GM18502 (cell line): ENCODE measurements around the gene GPRASP1.

ENCODE experiments used
- ATAC-seq: cut with Tn5 transposase; IDR thresholded peaks from one replicate; pipeline ENCODE4 v1.9.1; 2021; ENCODE audit warnings: mild to moderate bottlenecking; ENCODE audit not compliant: unreplicated experiment, poor library complexity

Gene GPRASP1

GRCh38 chrX:102694749-102695148 is 43.5 kb downstream of the GPRASP1 start:
- ATAC-seq: no peak

DNA sequence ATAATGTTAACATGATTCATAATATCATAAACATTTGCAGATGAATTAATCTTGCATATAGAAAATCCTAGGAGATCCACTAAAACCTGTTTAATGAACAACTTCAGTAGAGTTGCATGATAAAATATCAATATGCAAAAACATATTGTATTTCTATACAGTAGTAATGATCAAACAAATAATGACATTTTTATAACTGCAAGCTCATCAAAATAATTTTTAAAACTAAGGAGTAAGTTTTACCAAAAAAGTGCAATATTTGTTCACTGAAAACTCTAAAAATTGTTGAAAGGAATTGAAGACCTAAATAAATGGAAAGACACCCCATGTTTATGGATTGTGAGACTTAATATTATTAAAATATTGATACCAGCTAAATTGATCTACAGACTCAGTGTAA is 45.0 kb downstream of the GPRASP1 start:
- no peak for ATAC-seq

DNA sequence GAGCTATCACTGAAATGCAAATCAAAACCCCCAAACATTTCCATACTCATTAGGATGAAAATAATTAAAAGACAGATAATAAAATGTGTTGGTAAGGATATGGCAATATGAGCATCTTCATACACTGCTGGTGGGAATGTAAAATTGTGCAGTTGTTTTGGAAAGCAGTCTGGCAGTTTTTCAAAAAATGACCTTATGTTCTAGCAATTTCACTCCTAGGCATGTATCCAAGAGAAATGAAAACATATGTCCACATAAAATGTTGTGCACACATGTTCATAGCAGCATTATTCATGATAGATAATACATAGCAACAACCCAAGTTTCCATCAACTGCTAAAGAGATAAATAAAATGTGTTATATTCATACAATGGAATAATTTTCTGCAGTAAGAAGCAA is 46.2 kb downstream of the GPRASP1 start:
- ATAC-seq: no peak
